K562 (cell line): ENCODE data around the gene F12. TPM values are rescaled to one million over a fixed set of nuclear protein-coding genes. Genes with fewer than 3 reads are reported as not detected.

Experiments
- CBX3 ChIP-seq, 2 experiments: IDR thresholded peaks; 1 replicate in 1 of 2; 2 replicates in 1 of 2; pipeline ENCODE4 v1.6.1; 2012; ENCODE audit warnings: inconsistent platforms in 2 of 2, low read length in 2 of 2, borderline replicate concordance in 1 of 2, control low read depth in 1 of 2
- CSDE1 ChIP-seq, 2 experiments: fragments of 450-650 bp; IDR thresholded peaks; 2 replicates each; pipeline ENCODE4 v1.6.1; 2016; ENCODE audit warnings: mild to moderate bottlenecking in 1 of 2
- DLX4 ChIP-seq: fragments of 250-450 bp; sonication (Bioruptor Pico); IDR thresholded peaks from 2 replicates; pipeline ENCODE4 v1.6.1; 2021; ENCODE audit warnings: mild to moderate bottlenecking
- ETV5 ChIP-seq: sonication (generic); formaldehyde crosslinking; IDR thresholded peaks from 2 replicates; pipeline ENCODE4 v1.4.0; 2020; ENCODE audit warnings: low read depth, mild to moderate bottlenecking, missing genetic modification reagents
- GABPB1 ChIP-seq: sonication (generic); formaldehyde crosslinking; IDR thresholded peaks from 2 replicates; pipeline ENCODE4 v1.8.0; 2022; ENCODE audit warnings: mild to moderate bottlenecking, missing genetic modification reagents
- GATAD2A ChIP-seq: fragments of 450-650 bp; IDR thresholded peaks from 2 replicates; pipeline ENCODE4 v1.6.1; 2017
- HMGN3 ChIP-seq: IDR thresholded peaks from 2 replicates; pipeline ENCODE4 v1.6.1; 2011; ENCODE audit warnings: borderline replicate concordance, low read depth, mild to moderate bottlenecking, mixed read lengths, low read length; ENCODE audit not compliant: insufficient read length; ENCODE audit errors: extremely low read depth
- HSF4 ChIP-seq: fragments of 250-450 bp; sonication (Bioruptor Pico); IDR thresholded peaks from 2 replicates; pipeline ENCODE4 v2.1.2; 2022; ENCODE audit warnings: mild to moderate bottlenecking, moderate library complexity, borderline replicate concordance
- KAT7 ChIP-seq: sonication (generic); formaldehyde crosslinking; IDR thresholded peaks from 2 replicates; pipeline ENCODE4 v1.8.0; 2022; ENCODE audit warnings: missing genetic modification reagents, mild to moderate bottlenecking, borderline replicate concordance
- KDM4B ChIP-seq, 2 experiments: fragments of 450-650 bp in 1 of 2; sonication (generic) in 1 of 2; IDR thresholded peaks; 2 replicates each; pipeline ENCODE4 v1.6.1; 2016 to 2017; ENCODE audit warnings: borderline replicate concordance in 2 of 2, antibody characterized with exemption in 1 of 2, low read depth in 1 of 2, mild to moderate bottlenecking in 1 of 2
- MYBL2 ChIP-seq, 2 experiments: fragments of 450-650 bp in 1 of 2; sonication (generic) in 1 of 2; formaldehyde crosslinking in 1 of 2; IDR thresholded peaks; 2 replicates each; pipeline versions ENCODE4 v1.6.1 to v1.8.1; 2017 to 2022; ENCODE audit warnings: borderline replicate concordance in 1 of 2, inconsistent platforms in 1 of 2, low read depth in 1 of 2, mild to moderate bottlenecking in 1 of 2, missing genetic modification reagents in 1 of 2, moderate library complexity in 1 of 2
- NCOA2 ChIP-seq, 2 experiments: fragments of 450-650 bp; IDR thresholded peaks; 2 replicates each; pipeline ENCODE4 v1.6.1; 2018; ENCODE audit warnings: mild to moderate bottlenecking in 2 of 2, moderate library complexity in 1 of 2; ENCODE audit not compliant: partially characterized antibody in 2 of 2
- NFXL1 ChIP-seq: fragments of 450-650 bp; formaldehyde crosslinking; IDR thresholded peaks from 2 replicates; pipeline ENCODE4 v1.4.0; 2021; ENCODE audit warnings: mild to moderate bottlenecking
- POLR2A ChIP-seq: fragments of 450-650 bp; conservative IDR thresholded peaks from 2 replicates; pipeline ENCODE4 v1.6.1; 2016
- RCOR1 ChIP-seq, 2 experiments: IDR thresholded peaks; 2 replicates each; pipeline ENCODE4 v1.6.1; 2012; ENCODE audit warnings: low read depth in 2 of 2, low read length in 2 of 2, borderline replicate concordance in 1 of 2, improper control_type of control experiment in 1 of 2
- SREBF2 ChIP-seq: sonication (generic); formaldehyde crosslinking; IDR thresholded peaks from 2 replicates; pipeline ENCODE4 v1.4.0; 2020; ENCODE audit warnings: mild to moderate bottlenecking, missing genetic modification reagents
- SRF ChIP-seq, 2 experiments: fragments of 250-450, 450-650 bp in 1 of 2; sonication (Bioruptor Pico) in 1 of 2; sonication (generic) in 1 of 2; formaldehyde crosslinking; IDR thresholded peaks; 2 replicates each; pipeline versions ENCODE4 v1.5.0 to v1.5.1; 2020 to 2022; ENCODE audit warnings: mild to moderate bottlenecking in 1 of 2, missing genetic modification reagents in 1 of 2
- THAP7 ChIP-seq: fragments of 250-450 bp; sonication (Bioruptor Pico); IDR thresholded peaks from 2 replicates; pipeline ENCODE4 v1.5.0; 2021
- ZBTB49 ChIP-seq: sonication (generic); formaldehyde crosslinking; IDR thresholded peaks from 2 replicates; pipeline ENCODE4 v1.8.0; 2022; ENCODE audit warnings: missing genetic modification reagents, mild to moderate bottlenecking, borderline replicate concordance
- ZEB2 ChIP-seq: fragments of 450-650 bp; IDR thresholded peaks from 2 replicates; pipeline ENCODE4 v1.6.1; 2016
- ZNF134 ChIP-seq: fragments of 250-450 bp; sonication (Bioruptor Pico); conservative IDR thresholded peaks from 2 replicates; pipeline ENCODE4 v1.4.0; 2020
- ZNF511 ChIP-seq: sonication (generic); formaldehyde crosslinking; IDR thresholded peaks from 2 replicates; pipeline ENCODE4 v1.8.0; 2022; ENCODE audit warnings: mild to moderate bottlenecking, missing genetic modification reagents
- ZNF830 ChIP-seq: fragments of 250-450 bp; sonication (Bioruptor Pico); IDR thresholded peaks from 2 replicates; pipeline ENCODE4 v1.5.0; 2021; ENCODE audit warnings: mild to moderate bottlenecking
- polyA plus RNA-seq, 8 experiments: library from polyadenylated mRNA; depleted of rRNA in 4 of 8; stranded (reverse) in 5 of 8; unstranded in 3 of 8; fragments of >200 nt; fragmentation: Nextera tagmentation in 2 of 8; fragmentation: Illumina TruSeq in 1 of 8; extraction: Ambion mirVana in 2 of 8; extraction: Trizol in 1 of 8; gene quantifications; 2 replicates each; pipeline versions ENCODE4 v1.2.1 to v1.2.3, GENCODE V29; 2011 to 2014; ENCODE audit warnings: inconsistent platforms in 1 of 8, missing spikeins in 1 of 8
- total RNA-seq, 7 experiments: library from RNA; depleted of rRNA in 6 of 7; stranded (reverse); fragments of >200 nt in 6 of 7; fragmentation: Illumina TruSeq in 2 of 7; extraction: Trizol in 2 of 7; gene quantifications; 2 replicates each; pipeline versions ENCODE4 v1.2.1 to v1.2.3, GENCODE V29; 2011 to 2021; ENCODE audit warnings: low replicate concordance in 1 of 7

The F12 gene
- total and polyA plus RNA-seq, 9 of the 15 experiments (the other 6 are each of a cell fraction or from before 2014, with no cell fraction given): 0.59 to 18.3 (median 3.6) TPM

GRCh38 chr5:177403792-177404640 is 5.3 kb downstream of the F12 start (continued):
- TF ChIP-seq THAP7 (CRISPR knock-in tag) (no peak), HSF4 (no peak), ZEB2 (no peak), ZNF511 (no peak), MYBL2 (IDR thresholded peaks at IDR 0.05; ENCODE audit: low read depth) (no peak), MYBL2 (CRISPR knock-in tag; IDR thresholded peaks at IDR 0.05; ENCODE audit: borderline replicate concordance) (no peak), NFXL1 (CRISPR knock-in tag) (no peak), GABPB1 (CRISPR knock-in tag) (peak; percentile 74), ZNF134 (CRISPR knock-in tag) (peak; percentile 72), ZBTB49 (CRISPR knock-in tag) (0 out of 2 replicates have a peak, but pooled peaks have one; percentile 67), KAT7 (no peak; the same call in none of the 2 replicates), DLX4 (no peak), KDM4B (IDR thresholded peaks at IDR 0.05; ENCODE audit: borderline replicate concordance in 2 of 2, low read depth in 1 of 2) (no peak; a peak in 1 of 4 replicates), ZNF830 (no peak; the same call in 1 of the 2 replicates), POLR2A (peak; percentile 77), SREBF2 (CRISPR knock-in tag) (no peak), RCOR1 (IDR thresholded peaks at IDR 0.05; ENCODE audit: borderline replicate concordance in 1 of 2, low read depth in 2 of 2, low read length in 2 of 2) (peak in 1 of 2 experiments; percentile 56; a peak in 3 of 4 replicates), ETV5 (CRISPR knock-in tag) (peak; percentile 67; the same call in 1 of the 2 replicates), GATAD2A (peak; percentile 83), NCOA2 (IDR thresholded peaks at IDR 0.05; ENCODE audit: partially characterized antibody in 2 of 2) (peak in 1 of 2 experiments; percentile 80), SRF (CRISPR knock-in tag; IDR thresholded peaks at IDR 0.05) (peak in 1 of 2 experiments; percentile 37; a peak in 2 of 4 replicates), HMGN3 (peak; percentile 66), CSDE1 (IDR thresholded peaks at IDR 0.05) (no peak; a peak in 1 of 4 replicates), CBX3 (IDR thresholded peaks at IDR 0.05; ENCODE audit: borderline replicate concordance in 1 of 2, low read length in 2 of 2) (peak in 1 of 2 experiments; percentile 73; a peak in 1 of 3 replicates)
